Osteoblast (primary cell): Measurements from ENCODE around the gene NGFR. TPM values are rescaled to one million over a fixed set of nuclear protein-coding genes. Genes with fewer than 3 reads are reported as not detected.
A peak's percentile ranks its signal among the peaks of the same experiment; 100 is the strongest.

Experiments used
- DNase-seq: peaks from one replicate; pipeline ENCODE4 v3.0.0; 2011; ENCODE audit warnings: low spot score, mixed read lengths; ENCODE audit not compliant: insufficient read length; ENCODE audit errors: missing footprints
- H2AFZ ChIP-seq: 2 replicates; pipeline ENCODE4 v1.6.0; 2011; ENCODE audit warnings: mild to moderate bottlenecking, low read length
- H3K27ac ChIP-seq: 2 replicates; pipeline ENCODE4 v1.5.1; 2011; ENCODE audit warnings: mild to moderate bottlenecking, low read depth, low read length, moderate library complexity
- H3K27me3 ChIP-seq: 2 replicates; pipeline ENCODE4 v1.6.0; 2012; ENCODE audit warnings: mild to moderate bottlenecking, control low read depth, inconsistent platforms, low read length, moderate library complexity; ENCODE audit not compliant: insufficient read depth
- H3K36me3 ChIP-seq: 2 replicates; pipeline ENCODE4 v1.5.1; 2011; ENCODE audit warnings: mild to moderate bottlenecking, low read length, control low read depth, moderate library complexity; ENCODE audit not compliant: insufficient read depth
- H3K4me1 ChIP-seq: 2 replicates; pipeline ENCODE4 v1.5.1; 2011; ENCODE audit warnings: mild to moderate bottlenecking, low read length, control low read depth, moderate library complexity; ENCODE audit not compliant: insufficient read depth
- H3K4me2 ChIP-seq: 2 replicates; pipeline ENCODE4 v1.6.0; 2011; ENCODE audit warnings: mild to moderate bottlenecking, low read length; ENCODE audit not compliant: insufficient read depth
- H3K4me3 ChIP-seq: fragments of 200-600 bp; sonication (generic); 3 replicates; pipeline ENCODE4 v1.5.1; 2012; ENCODE audit warnings: mild to moderate bottlenecking, low read length, inconsistent platforms; ENCODE audit not compliant: insufficient read depth
- H3K79me2 ChIP-seq: 2 replicates; pipeline ENCODE4 v1.6.0; 2012; ENCODE audit warnings: mild to moderate bottlenecking, low read length, control low read depth, inconsistent platforms; ENCODE audit not compliant: insufficient read depth
- H3K9me3 ChIP-seq: 2 replicates; pipeline ENCODE4 v1.5.1; 2011; ENCODE audit warnings: low read depth, low read length, control low read depth
- H4K20me1 ChIP-seq: 2 replicates; pipeline ENCODE4 v1.6.0; 2012; ENCODE audit warnings: mild to moderate bottlenecking, low read length, control low read depth; ENCODE audit not compliant: insufficient read depth
- total RNA-seq: library from RNA; depleted of rRNA; stranded (reverse); fragments of >200 nt; gene quantifications from 2 replicates; pipeline ENCODE4 v1.2.3, GENCODE V29; 2012
- TF ChIP-seq, protein P1 (sequence below): IDR thresholded peaks from 2 replicates; pipeline ENCODE4 v1.5.1; 2011; ENCODE audit warnings: mild to moderate bottlenecking, low read depth, low read length, moderate library complexity; ENCODE audit errors: extremely low read depth

The NGFR gene
- total RNA-seq, 1 donor: under 0.01 TPM

GRCh38 chr17:49496183-49496866, 1.2 kb downstream of the NGFR start:
- Histone ChIP-seq H3K4me2 (peak overlapping the region; percentile 52), H3K27ac (no peak overlapping the region), H3K9me3 (no peaks in the 10 kb centered on the region), H3K27me3 (peaks cover 68% of the 10 kb centered on the region), H4K20me1 (no peaks in the 10 kb centered on the region), H2AFZ (peak overlapping the region; percentile 15), H3K4me1 (peaks cover 5% of the 10 kb centered on the region), H3K4me3 (peak overlapping the region; percentile 46), H3K36me3 (no peaks in the 10 kb centered on the region), H3K79me2 (no peaks in the 10 kb centered on the region)
- peak; percentile 98 for DNase-seq
- TF ChIP-seq, protein P1, sequence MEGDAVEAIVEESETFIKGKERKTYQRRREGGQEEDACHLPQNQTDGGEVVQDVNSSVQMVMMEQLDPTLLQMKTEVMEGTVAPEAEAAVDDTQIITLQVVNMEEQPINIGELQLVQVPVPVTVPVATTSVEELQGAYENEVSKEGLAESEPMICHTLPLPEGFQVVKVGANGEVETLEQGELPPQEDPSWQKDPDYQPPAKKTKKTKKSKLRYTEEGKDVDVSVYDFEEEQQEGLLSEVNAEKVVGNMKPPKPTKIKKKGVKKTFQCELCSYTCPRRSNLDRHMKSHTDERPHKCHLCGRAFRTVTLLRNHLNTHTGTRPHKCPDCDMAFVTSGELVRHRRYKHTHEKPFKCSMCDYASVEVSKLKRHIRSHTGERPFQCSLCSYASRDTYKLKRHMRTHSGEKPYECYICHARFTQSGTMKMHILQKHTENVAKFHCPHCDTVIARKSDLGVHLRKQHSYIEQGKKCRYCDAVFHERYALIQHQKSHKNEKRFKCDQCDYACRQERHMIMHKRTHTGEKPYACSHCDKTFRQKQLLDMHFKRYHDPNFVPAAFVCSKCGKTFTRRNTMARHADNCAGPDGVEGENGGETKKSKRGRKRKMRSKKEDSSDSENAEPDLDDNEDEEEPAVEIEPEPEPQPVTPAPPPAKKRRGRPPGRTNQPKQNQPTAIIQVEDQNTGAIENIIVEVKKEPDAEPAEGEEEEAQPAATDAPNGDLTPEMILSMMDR: peak; percentile 56

GRCh38 chr17:49496867-49497147, 1.7 kb downstream of the NGFR start:
- Histone ChIP-seq H3K4me3 (peak overlapping the region; percentile 46), H4K20me1 (no peaks in the 10 kb centered on the region), H3K36me3 (no peaks in the 10 kb centered on the region), H3K4me1 (peaks cover 5% of the 10 kb centered on the region), H3K27me3 (peaks cover 72% of the 10 kb centered on the region), H3K9me3 (no peaks in the 10 kb centered on the region), H3K27ac (no peak overlapping the region), H2AFZ (peak overlapping the region; percentile 15), H3K79me2 (no peaks in the 10 kb centered on the region), H3K4me2 (peak overlapping the region; percentile 52)
- DNase-seq: no peak
- TF ChIP-seq, protein P1: no peak

- H3K79me2 ChIP-seq: no peaks in the 10 kb centered on the region
- peaks cover 5% of the 10 kb centered on the region for H3K4me1 ChIP-seq
- H3K27ac ChIP-seq: no peak overlapping the region
- TF ChIP-seq, protein P1: no peak
- no peak for DNase-seq
- H2AFZ ChIP-seq: no peak overlapping the region
- peak overlapping the region; percentile 46 for H3K4me3 ChIP-seq
- H4K20me1 ChIP-seq: no peaks in the 10 kb centered on the region
- H3K36me3 ChIP-seq: no peaks in the 10 kb centered on the region
- H3K9me3 ChIP-seq: no peaks in the 10 kb centered on the region
- peak overlapping the region; percentile 52 for H3K4me2 ChIP-seq
- H3K27me3 ChIP-seq: peaks cover 74% of the 10 kb centered on the region
Measured at GRCh38 chr17:49497148-49498028, 2.3 kb downstream of the NGFR start.

- no peak overlapping the region for H3K4me3 ChIP-seq
- no peak for DNase-seq
Measured at GRCh38 chr17:49498029-49498615, 3.0 kb downstream of the NGFR start.

More at GRCh38 chr17:49498029-49498615, 3.0 kb downstream of the NGFR start:
- Histone ChIP-seq H3K27ac (no peak overlapping the region), H3K9me3 (no peaks in the 10 kb centered on the region), H3K79me2 (no peaks in the 10 kb centered on the region), H3K36me3 (no peaks in the 10 kb centered on the region), H3K4me2 (no peak overlapping the region), H2AFZ (no peak overlapping the region), H3K27me3 (peaks cover 77% of the 10 kb centered on the region), H3K4me1 (peaks cover 5% of the 10 kb centered on the region), H4K20me1 (no peaks in the 10 kb centered on the region)
- TF ChIP-seq, protein P1: no peak
